ENCODE results near the gene SUCLG2.

- TF ChIP-seq CTCF (IDR thresholded peaks at IDR 0.05 in 2 of 3, conservative IDR thresholded peaks at IDR 0.05 in 1 of 3; ENCODE audit: control insufficient read depth in 2 of 3, extremely low read depth in 1 of 3, insufficient read depth in 1 of 3, low read depth in 3 of 3, low read length in 3 of 3) (no peak), POLR2AphosphoS5 (IDR thresholded peaks at IDR 0.05; ENCODE audit: low read length) (no peak), ZNF207 (IDR thresholded peaks at IDR 0.05; ENCODE audit: borderline replicate concordance) (no peak), POLR2A (IDR thresholded peaks at IDR 0.05; ENCODE audit: low read depth, low read length) (no peak), RFX5 (IDR thresholded peaks at IDR 0.05; ENCODE audit: low read depth, low read length) (no peak), ATF7 (IDR thresholded peaks at IDR 0.05; ENCODE audit: low read depth) (no peak), EP300 (IDR thresholded peaks at IDR 0.05; ENCODE audit: borderline replicate concordance in 1 of 2, control insufficient read depth in 1 of 2, low read depth in 2 of 2, low read length in 2 of 2) (no peak), SP1 (IDR thresholded peaks at IDR 0.05; ENCODE audit: low read depth, low read length) (no peak), IRF3 (IDR thresholded peaks at IDR 0.05) (no peak), CREM (IDR thresholded peaks at IDR 0.05; ENCODE audit: low read depth) (no peak), SRF (IDR thresholded peaks at IDR 0.05; ENCODE audit: low read depth in 2 of 2, low read length in 2 of 2) (no peak), TBL1XR1 (IDR thresholded peaks at IDR 0.05; ENCODE audit: low read depth, low read length) (no peak), BCLAF1 (IDR thresholded peaks at IDR 0.05) (no peak)
- TF ChIP-seq, protein P1, sequence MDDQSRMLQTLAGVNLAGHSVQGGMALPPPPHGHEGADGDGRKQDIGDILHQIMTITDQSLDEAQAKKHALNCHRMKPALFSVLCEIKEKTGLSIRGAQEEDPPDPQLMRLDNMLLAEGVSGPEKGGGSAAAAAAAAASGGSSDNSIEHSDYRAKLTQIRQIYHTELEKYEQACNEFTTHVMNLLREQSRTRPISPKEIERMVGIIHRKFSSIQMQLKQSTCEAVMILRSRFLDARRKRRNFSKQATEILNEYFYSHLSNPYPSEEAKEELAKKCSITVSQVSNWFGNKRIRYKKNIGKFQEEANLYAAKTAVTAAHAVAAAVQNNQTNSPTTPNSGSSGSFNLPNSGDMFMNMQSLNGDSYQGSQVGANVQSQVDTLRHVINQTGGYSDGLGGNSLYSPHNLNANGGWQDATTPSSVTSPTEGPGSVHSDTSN (IDR thresholded peaks at IDR 0.05; ENCODE audit: insufficient replicate concordance, low read depth, low read length), result no peak
Measured at GRCh38 chr3:67383379-67383778, 271.0 kb downstream of the SUCLG2 start.
